Measurements from ENCODE around the gene OARD1.

DNA sequence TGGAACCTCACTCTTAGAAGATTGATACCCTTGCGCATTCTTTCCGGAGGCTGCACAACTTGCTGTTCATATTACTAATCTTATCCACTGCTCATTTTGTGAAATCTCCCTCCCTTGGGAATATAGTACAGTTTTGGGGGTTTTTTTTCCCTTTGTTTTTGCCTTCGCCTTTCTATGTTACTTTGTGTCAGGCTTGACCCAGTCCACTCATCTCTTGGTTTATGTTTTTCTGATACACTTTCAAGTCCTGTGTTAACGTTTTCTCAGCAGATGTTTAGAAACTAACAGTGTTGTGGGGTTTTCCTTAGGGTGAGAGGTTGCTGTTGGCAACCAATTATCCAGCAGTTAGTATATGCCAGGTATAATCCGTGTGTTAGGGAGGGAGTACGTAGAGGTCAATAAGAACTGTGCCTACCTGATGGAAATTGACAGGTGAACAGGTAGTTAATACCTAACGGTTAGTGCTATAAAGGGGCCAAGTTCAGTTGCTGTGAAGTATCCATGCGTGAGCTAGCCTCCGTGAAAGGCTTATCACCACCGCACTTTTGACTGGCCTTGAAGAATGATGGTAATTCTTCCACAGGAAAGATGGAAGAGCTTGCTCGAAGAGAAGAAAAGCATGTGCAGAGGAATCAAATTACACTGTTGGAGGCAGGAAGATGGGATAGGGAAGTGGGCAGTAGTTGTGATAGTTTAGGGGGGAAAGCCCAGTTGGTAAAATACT is 2.0 kb upstream of the OARD1 start:
- TF ChIP-seq HDGF (IDR thresholded peaks at IDR 0.05; ENCODE audit: borderline replicate concordance) (no peak), ELF4 (IDR thresholded peaks at IDR 0.05) (no peak; the same call in 1 of the 2 replicates), SUZ12 (IDR thresholded peaks at IDR 0.05) (no peak), TARDBP (IDR thresholded peaks at IDR 0.05) (no peak), BHLHE40 (IDR thresholded peaks at IDR 0.05; ENCODE audit: borderline replicate concordance) (no peak), SP1 (IDR thresholded peaks at IDR 0.05) (no peak), CTBP1 (IDR thresholded peaks at IDR 0.05; ENCODE audit: borderline replicate concordance) (no peak), ARNT (IDR thresholded peaks at IDR 0.05) (no peak)
